Endodermal cell (in vitro differentiated cells): ENCODE measurements around the gene STT3A. TPM values are rescaled to one million over a fixed set of nuclear protein-coding genes. Genes with fewer than 3 reads are reported as not detected.
A peak's percentile ranks its signal among the peaks of the same experiment; 100 is the strongest.
"Not testable (repeated sequence)": the region's sequence is repeated elsewhere in the genome, so short reads cannot be mapped to it uniquely, and the experiment has no call there.

Experiments
- DNase-seq: peaks from one replicate; pipeline ENCODE4 v3.0.0-alpha.2; 2017
- H3K27ac ChIP-seq: 2 replicates; pipeline ENCODE4 v1.5.1; 2013; ENCODE audit warnings: mild to moderate bottlenecking, low read depth, low read length, moderate library complexity
- H3K27me3 ChIP-seq: 2 replicates; pipeline ENCODE4 v1.6.1; 2013; ENCODE audit warnings: mild to moderate bottlenecking, low read length, moderate library complexity; ENCODE audit not compliant: insufficient read depth, control insufficient read depth, poor library complexity, severe bottlenecking
- H3K36me3 ChIP-seq: 2 replicates; pipeline ENCODE4 v1.7.0; 2013; ENCODE audit warnings: mild to moderate bottlenecking, low read length, moderate library complexity; ENCODE audit not compliant: control insufficient read depth, insufficient read depth
- H3K4me1 ChIP-seq: one replicate; pipeline ENCODE4 v1.7.0; 2013; ENCODE audit warnings: low read length; ENCODE audit not compliant: control insufficient read depth, insufficient read depth
- H3K4me3 ChIP-seq: 2 replicates; pipeline ENCODE4 v1.5.1; 2013; ENCODE audit warnings: mild to moderate bottlenecking, low read length, moderate library complexity
- H3K9ac ChIP-seq: 2 replicates; pipeline ENCODE4 v1.6.1; 2013; ENCODE audit warnings: mild to moderate bottlenecking, low read length, moderate library complexity; ENCODE audit not compliant: poor library complexity, severe bottlenecking; ENCODE audit errors: extremely low read depth
- H3K9me3 ChIP-seq: 2 replicates; pipeline ENCODE4 v1.6.1; 2013; ENCODE audit warnings: mild to moderate bottlenecking, low read length, moderate library complexity; ENCODE audit not compliant: control insufficient read depth
- H3K27ac Mint-ChIP-seq: 2 replicates; pipeline ENCODE4 v1.8.0; 2020; ENCODE audit warnings: mixed read lengths
- H3K27me3 Mint-ChIP-seq: 2 replicates; pipeline ENCODE4 v1.8.0; 2021; ENCODE audit warnings: mild to moderate bottlenecking, mixed read lengths; ENCODE audit not compliant: insufficient read depth
- H3K36me3 Mint-ChIP-seq: 2 replicates; pipeline ENCODE4 v1.8.0; 2020; ENCODE audit warnings: low read depth, mixed read lengths
- H3K4me1 Mint-ChIP-seq: 2 replicates; pipeline ENCODE4 v1.8.0; 2020; ENCODE audit warnings: mixed read lengths
- H3K4me3 Mint-ChIP-seq: 2 replicates; pipeline ENCODE4 v1.8.0; 2020; ENCODE audit warnings: mild to moderate bottlenecking, moderate library complexity, mixed read lengths
- H3K9me3 Mint-ChIP-seq: 2 replicates; pipeline ENCODE4 v1.8.0; 2020; ENCODE audit warnings: mild to moderate bottlenecking, mixed read lengths
- WGBS, 2 experiments: methylation state at CpG; one replicate each; pipeline versions ENCODE4 v1.1.5 to v1.1.7; 2013; ENCODE audit warnings: missing lambda C conversion rate in 2 of 2, mixed read lengths in 1 of 2; ENCODE audit not compliant: insufficient coverage in 1 of 2, insufficient read length in 1 of 2; 5-methylcytosine and 5-hydroxymethylcytosine counted together
- total RNA-seq, 2 donors: library from RNA; stranded (reverse); fragmentation: NEBNext Ultra II Directional in 1 of 2; extraction: Animal tissue kit (Norgen Biotek cat#: 25700) in 1 of 2; gene quantifications; 2 replicates in 1 of 2; 3 replicates in 1 of 2; pipeline ENCODE4 v1.2.1, GENCODE V29; 2021
- TF ChIP-seq, protein P1 (sequence below): fragments of 200-600 bp; sonication (generic); conservative IDR thresholded peaks from 2 replicates; pipeline ENCODE4 v1.5.0; 2021; ENCODE audit warnings: antibody characterized with exemption, mild to moderate bottlenecking

STT3A gene
- total RNA-seq, 2 donors from 2014 or later: 158 to 159 TPM

DNA sequence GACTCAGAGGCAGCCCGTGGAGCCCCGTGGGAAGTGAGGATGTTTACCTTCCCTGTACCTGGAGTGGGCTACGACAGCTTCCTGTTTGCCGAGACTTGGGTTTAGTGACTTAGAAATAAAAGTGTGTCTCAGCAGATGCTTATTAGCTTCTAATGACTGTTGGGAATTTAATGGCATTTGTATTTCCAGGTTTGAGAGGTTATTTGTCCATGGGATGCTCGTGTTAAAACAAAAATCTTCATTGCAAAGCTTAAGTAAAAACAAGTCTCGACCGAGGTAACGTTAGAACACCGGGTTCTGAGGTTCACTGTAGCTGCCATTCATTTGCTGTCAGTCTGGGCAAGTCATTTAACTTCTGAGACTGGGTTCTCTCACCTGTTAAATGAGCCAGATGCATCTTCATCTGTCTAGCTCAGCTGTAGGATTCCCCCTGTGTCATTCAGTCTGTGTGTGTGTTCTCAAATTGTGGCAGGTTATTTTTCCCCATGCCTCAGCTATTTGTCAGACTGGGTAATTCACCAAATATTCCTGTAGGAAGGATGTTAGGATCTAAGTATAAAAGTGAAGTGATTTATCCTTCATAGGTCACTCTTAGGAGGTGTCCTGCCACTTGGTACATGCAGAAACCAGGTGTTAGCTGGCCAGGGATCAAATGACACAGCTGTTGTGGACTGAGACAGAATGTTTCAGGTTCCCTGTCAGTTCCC lies 22.6 kb upstream of the STT3A start:
- no peak for DNase-seq
- Histone ChIP-seq H3K9ac (peak overlapping the region; percentile 83), H3K4me3 (peak overlapping the region; percentile 98), H3K27me3 (no peaks in the 10 kb centered on the region), H3K9me3 (peaks cover 8% of the 10 kb centered on the region), H3K4me1 (peaks cover 4% of the 10 kb centered on the region), H3K27ac (no peak overlapping the region), H3K36me3 (peaks cover 28% of the 10 kb centered on the region)
- H3K4me1 Mint-ChIP-seq: peaks cover 12% of the 10 kb centered on the region
- peaks cover 14% of the 10 kb centered on the region for H3K9me3 Mint-ChIP-seq
- no peaks in the 10 kb centered on the region for H3K27me3 Mint-ChIP-seq
- TF ChIP-seq, protein P1, sequence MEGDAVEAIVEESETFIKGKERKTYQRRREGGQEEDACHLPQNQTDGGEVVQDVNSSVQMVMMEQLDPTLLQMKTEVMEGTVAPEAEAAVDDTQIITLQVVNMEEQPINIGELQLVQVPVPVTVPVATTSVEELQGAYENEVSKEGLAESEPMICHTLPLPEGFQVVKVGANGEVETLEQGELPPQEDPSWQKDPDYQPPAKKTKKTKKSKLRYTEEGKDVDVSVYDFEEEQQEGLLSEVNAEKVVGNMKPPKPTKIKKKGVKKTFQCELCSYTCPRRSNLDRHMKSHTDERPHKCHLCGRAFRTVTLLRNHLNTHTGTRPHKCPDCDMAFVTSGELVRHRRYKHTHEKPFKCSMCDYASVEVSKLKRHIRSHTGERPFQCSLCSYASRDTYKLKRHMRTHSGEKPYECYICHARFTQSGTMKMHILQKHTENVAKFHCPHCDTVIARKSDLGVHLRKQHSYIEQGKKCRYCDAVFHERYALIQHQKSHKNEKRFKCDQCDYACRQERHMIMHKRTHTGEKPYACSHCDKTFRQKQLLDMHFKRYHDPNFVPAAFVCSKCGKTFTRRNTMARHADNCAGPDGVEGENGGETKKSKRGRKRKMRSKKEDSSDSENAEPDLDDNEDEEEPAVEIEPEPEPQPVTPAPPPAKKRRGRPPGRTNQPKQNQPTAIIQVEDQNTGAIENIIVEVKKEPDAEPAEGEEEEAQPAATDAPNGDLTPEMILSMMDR: no peak
- WGBS, 2 experiments: 14 to 20% methylated on average over 7 to 9 of the region's 9 CpGs
- peak overlapping the region; percentile 74 for H3K27ac Mint-ChIP-seq
- peak overlapping the region; percentile 78 for H3K4me3 Mint-ChIP-seq
- H3K36me3 Mint-ChIP-seq: peaks cover 19% of the 10 kb centered on the region

DNA sequence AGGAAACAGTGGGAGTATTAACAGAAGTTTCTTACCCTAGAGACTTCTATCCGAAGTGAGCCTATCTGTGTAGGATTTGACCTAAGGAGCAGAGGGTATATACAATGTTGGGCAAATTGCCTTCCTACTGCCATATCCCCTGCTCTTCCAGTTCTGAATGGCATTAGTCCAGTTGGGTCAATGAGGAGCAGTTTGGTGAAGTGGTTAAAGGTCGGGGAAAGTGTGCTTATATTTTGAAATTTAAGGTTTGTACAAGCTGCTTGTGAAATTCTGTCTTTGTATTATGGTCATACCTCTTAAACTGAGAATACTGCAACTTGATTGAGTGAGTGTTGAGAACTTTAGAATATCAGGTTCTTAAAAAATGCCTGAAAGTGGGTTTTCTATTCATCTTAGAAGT lies 21.7 kb upstream of the STT3A start:
- no peak overlapping the region for H3K27ac Mint-ChIP-seq
- H3K9ac ChIP-seq: no peak overlapping the region

DNA sequence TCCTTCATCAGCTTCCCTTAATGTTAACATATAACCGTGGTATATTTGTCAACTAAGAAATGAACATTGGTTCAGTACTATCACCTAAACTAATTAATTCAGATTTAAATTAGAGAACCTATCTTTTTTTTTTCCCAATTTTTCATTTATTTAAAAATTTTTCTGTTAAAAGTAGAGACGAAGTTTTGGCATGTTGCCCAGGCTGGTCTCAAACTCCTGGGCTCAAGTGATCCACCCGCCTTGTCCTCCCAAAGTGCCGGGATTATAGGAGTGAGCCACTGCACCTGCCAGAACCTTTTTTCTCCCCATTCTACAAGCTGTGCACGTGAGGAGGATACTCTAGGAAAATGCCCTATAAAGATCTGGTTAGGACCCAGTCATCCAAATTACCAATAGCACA lies 19.7 kb upstream of the STT3A start:
- no peak overlapping the region for H3K27ac ChIP-seq

More for the DNA sequence above, 21.7 kb upstream of the STT3A start:
- Mint-ChIP-seq H3K4me1 (peaks cover 12% of the 10 kb centered on the region), H3K9me3 (peaks cover 14% of the 10 kb centered on the region), H3K27me3 (no peaks in the 10 kb centered on the region), H3K4me3 (peak overlapping the region; percentile 78), H3K36me3 (peaks cover 27% of the 10 kb centered on the region)
- Histone ChIP-seq H3K4me3 (peak overlapping the region; percentile 98), H3K36me3 (peaks cover 37% of the 10 kb centered on the region), H3K4me1 (peaks cover 4% of the 10 kb centered on the region), H3K27me3 (no peaks in the 10 kb centered on the region), H3K9me3 (peaks cover 8% of the 10 kb centered on the region), H3K27ac (no peak overlapping the region)
- no peak for DNase-seq
- 95 to 100% methylated on average over 1 to 2 of the region's 2 CpGs for WGBS, 2 experiments
- TF ChIP-seq, protein P1: no peak

DNA sequence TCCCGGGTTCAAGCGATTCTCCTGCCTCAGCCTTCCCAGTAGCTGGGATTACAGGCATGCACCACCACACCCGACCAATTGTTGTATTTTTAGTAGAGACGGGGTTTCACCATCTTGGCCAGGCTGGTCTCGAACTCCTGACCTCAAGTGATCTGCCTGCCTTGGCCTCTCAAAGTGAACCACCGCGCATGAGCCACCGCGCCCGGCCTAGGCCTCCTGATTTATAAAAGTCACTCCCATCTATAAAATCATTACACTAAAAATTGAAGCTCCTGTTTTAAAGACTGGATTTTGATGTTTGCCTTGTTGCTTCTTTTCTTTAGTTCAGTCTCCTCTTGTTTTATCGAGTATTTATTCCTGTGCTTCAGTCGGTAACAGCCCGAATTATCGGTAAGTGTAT lies 15.5 kb upstream of the STT3A start:
- 94 to 95% methylated on average over 9 to 14 of the region's 14 CpGs for WGBS, 2 experiments

More for the DNA sequence above, 19.7 kb upstream of the STT3A start:
- Mint-ChIP-seq H3K27me3 (no peaks in the 10 kb centered on the region), H3K27ac (no peak overlapping the region), H3K9me3 (peaks cover 3% of the 10 kb centered on the region), H3K4me1 (peaks cover 12% of the 10 kb centered on the region), H3K36me3 (peaks cover 41% of the 10 kb centered on the region), H3K4me3 (no peak overlapping the region)
- no peak for DNase-seq
- Histone ChIP-seq H3K36me3 (peaks cover 52% of the 10 kb centered on the region), H3K4me1 (peaks cover 4% of the 10 kb centered on the region), H3K9me3 (no peaks in the 10 kb centered on the region), H3K27me3 (no peaks in the 10 kb centered on the region), H3K4me3 (no peak overlapping the region), H3K9ac (no peak overlapping the region)
- TF ChIP-seq, protein P1: no peak
- WGBS, 2 experiments: 94% methylated on average over 5 of the region's 5 CpGs; no CpG with 5 or more reads in 1 of the 2 experiments

More for the DNA sequence above, 15.5 kb upstream of the STT3A start:
- not testable (repeated sequence) for H3K4me1 Mint-ChIP-seq, H3K27me3 Mint-ChIP-seq, H3K9me3 ChIP-seq, H3K27ac ChIP-seq, DNase-seq, H3K27ac Mint-ChIP-seq, H3K9me3 Mint-ChIP-seq, H3K4me1 ChIP-seq, H3K4me3 ChIP-seq, H3K9ac ChIP-seq, H3K4me3 Mint-ChIP-seq, H3K27me3 ChIP-seq
- peaks cover 60% of the 10 kb centered on the region for H3K36me3 Mint-ChIP-seq
- peaks cover 94% of the 10 kb centered on the region for H3K36me3 ChIP-seq
